SU-DHL-6 (cell line): ENCODE data around the gene RNF144A.

Experiments used
- H2AFZ ChIP-seq: fragments of 200-600 bp; sonication (generic); 2 replicates; pipeline ENCODE4 v1.6.1; 2014; ENCODE audit warnings: low read depth, mild to moderate bottlenecking, moderate library complexity, mixed read lengths, antibody characterized with exemption, low read length; ENCODE audit not compliant: severe bottlenecking
- H3F3A ChIP-seq: fragments of 200-600 bp; shearing (Covaris generic); 2 replicates; pipeline ENCODE4 v1.6.0; 2016; ENCODE audit warnings: antibody characterized with exemption, mild to moderate bottlenecking; ENCODE audit not compliant: insufficient read depth
- H3K27ac ChIP-seq: fragments of 200-600 bp; sonication (generic); 2 replicates; pipeline ENCODE4 v1.5.1; 2016; ENCODE audit warnings: low read depth, mild to moderate bottlenecking, low read length, moderate library complexity, mixed read lengths
- H3K27me3 ChIP-seq: fragments of 200-600 bp; sonication (generic), shearing (Covaris generic); 2 replicates; pipeline ENCODE4 v1.6.0; 2014; ENCODE audit warnings: mild to moderate bottlenecking, low read length
- H3K36me3 ChIP-seq: fragments of 200-600 bp; sonication (generic); 2 replicates; pipeline ENCODE4 v1.6.1; 2014; ENCODE audit warnings: mild to moderate bottlenecking, low read length, mixed read lengths
- H3K4me2 ChIP-seq: fragments of 300-600, 200-600 bp; shearing (Covaris generic), sonication (generic); 2 replicates; pipeline ENCODE4 v1.6.0; 2014; ENCODE audit warnings: low read length, low read depth, mild to moderate bottlenecking; ENCODE audit not compliant: poor library complexity, severe bottlenecking
- H3K4me3 ChIP-seq: fragments of 200-600 bp; sonication (generic); 2 replicates; pipeline ENCODE4 v1.5.1; 2014; ENCODE audit warnings: antibody characterized with exemption, low read length, mild to moderate bottlenecking, mixed read lengths; ENCODE audit not compliant: insufficient read depth, poor library complexity, severe bottlenecking
- H3K79me2 ChIP-seq: fragments of 200-600 bp; sonication (generic); 2 replicates; pipeline ENCODE4 v1.6.1; 2014; ENCODE audit warnings: mild to moderate bottlenecking, low read length, moderate library complexity; ENCODE audit not compliant: insufficient read depth
- H3K9ac ChIP-seq: fragments of 200-600 bp; sonication (generic); 2 replicates; pipeline ENCODE4 v1.7.0; 2014; ENCODE audit warnings: mild to moderate bottlenecking, low read length
- H3K9me2 ChIP-seq: fragments of 200-600 bp; sonication (generic); replicated peaks from 2 replicates; pipeline ENCODE4 v1.6.1; 2014; ENCODE audit warnings: low read length; ENCODE audit not compliant: insufficient read depth
- H3K9me3 ChIP-seq: fragments of 200-600 bp; sonication (generic); 2 replicates; pipeline ENCODE4 v1.6.1; 2014; ENCODE audit warnings: low read length, mixed read lengths; ENCODE audit not compliant: insufficient read depth
- H4K20me1 ChIP-seq: fragments of 200-600 bp; sonication (generic); 2 replicates; pipeline ENCODE4 v1.6.1; 2014; ENCODE audit warnings: low read depth, mild to moderate bottlenecking, antibody characterized with exemption, low read length, moderate library complexity, mixed read lengths
- EZH2phosphoT487 ChIP-seq: fragments of 200-600 bp; sonication (generic), shearing (Covaris generic); conservative IDR thresholded peaks from 2 replicates; pipeline ENCODE4 v1.6.1; 2018; ENCODE audit warnings: mild to moderate bottlenecking, antibody characterized with exemption, low read length, moderate library complexity, mixed read lengths
- TF ChIP-seq, protein P1 (sequence below): fragments of 200-600 bp; sonication (generic); IDR thresholded peaks from one replicate; pipeline ENCODE4 v1.5.1; 2017; ENCODE audit warnings: antibody characterized with exemption, mild to moderate bottlenecking, low read length, moderate library complexity; ENCODE audit not compliant: insufficient read depth, poor library complexity, severe bottlenecking

RNF144A gene

DNA sequence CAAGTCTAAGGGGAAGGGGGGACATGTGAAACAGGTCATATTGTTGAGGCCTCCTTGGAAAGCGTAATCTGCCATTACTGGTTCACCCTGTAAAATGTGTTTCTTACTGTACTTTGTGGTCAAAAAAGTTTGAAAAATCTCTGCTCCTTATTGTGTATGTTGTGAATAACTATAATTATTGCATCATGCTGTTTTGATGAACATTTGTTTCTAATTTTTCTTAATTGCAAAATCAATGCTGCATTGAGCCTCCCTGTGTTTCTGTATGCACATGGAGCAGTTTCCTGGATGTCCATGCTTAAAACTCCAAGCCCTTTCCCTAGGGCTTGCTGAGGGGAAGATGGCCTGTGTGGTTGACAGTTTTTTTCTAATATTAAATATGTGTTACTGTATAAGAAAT lies 158.6 kb downstream of the RNF144A start:
- Histone ChIP-seq H3K9me3 (no peaks in the 10 kb centered on the region), H3K4me3 (no peak overlapping the region), H3K27ac (no peak overlapping the region), H3K27me3 (no peaks in the 10 kb centered on the region), H3K9ac (no peak overlapping the region), H3K36me3 (no peaks in the 10 kb centered on the region), H3K79me2 (no peaks in the 10 kb centered on the region), H3K9me2 (no peaks in the 10 kb centered on the region), H3F3A (no peaks in the 10 kb centered on the region), H2AFZ (no peak overlapping the region), H3K4me2 (no peak overlapping the region), H4K20me1 (no peaks in the 10 kb centered on the region)
- TF ChIP-seq, protein P1, sequence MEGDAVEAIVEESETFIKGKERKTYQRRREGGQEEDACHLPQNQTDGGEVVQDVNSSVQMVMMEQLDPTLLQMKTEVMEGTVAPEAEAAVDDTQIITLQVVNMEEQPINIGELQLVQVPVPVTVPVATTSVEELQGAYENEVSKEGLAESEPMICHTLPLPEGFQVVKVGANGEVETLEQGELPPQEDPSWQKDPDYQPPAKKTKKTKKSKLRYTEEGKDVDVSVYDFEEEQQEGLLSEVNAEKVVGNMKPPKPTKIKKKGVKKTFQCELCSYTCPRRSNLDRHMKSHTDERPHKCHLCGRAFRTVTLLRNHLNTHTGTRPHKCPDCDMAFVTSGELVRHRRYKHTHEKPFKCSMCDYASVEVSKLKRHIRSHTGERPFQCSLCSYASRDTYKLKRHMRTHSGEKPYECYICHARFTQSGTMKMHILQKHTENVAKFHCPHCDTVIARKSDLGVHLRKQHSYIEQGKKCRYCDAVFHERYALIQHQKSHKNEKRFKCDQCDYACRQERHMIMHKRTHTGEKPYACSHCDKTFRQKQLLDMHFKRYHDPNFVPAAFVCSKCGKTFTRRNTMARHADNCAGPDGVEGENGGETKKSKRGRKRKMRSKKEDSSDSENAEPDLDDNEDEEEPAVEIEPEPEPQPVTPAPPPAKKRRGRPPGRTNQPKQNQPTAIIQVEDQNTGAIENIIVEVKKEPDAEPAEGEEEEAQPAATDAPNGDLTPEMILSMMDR, result no peak
- TF ChIP-seq EZH2phosphoT487, result no peak

DNA sequence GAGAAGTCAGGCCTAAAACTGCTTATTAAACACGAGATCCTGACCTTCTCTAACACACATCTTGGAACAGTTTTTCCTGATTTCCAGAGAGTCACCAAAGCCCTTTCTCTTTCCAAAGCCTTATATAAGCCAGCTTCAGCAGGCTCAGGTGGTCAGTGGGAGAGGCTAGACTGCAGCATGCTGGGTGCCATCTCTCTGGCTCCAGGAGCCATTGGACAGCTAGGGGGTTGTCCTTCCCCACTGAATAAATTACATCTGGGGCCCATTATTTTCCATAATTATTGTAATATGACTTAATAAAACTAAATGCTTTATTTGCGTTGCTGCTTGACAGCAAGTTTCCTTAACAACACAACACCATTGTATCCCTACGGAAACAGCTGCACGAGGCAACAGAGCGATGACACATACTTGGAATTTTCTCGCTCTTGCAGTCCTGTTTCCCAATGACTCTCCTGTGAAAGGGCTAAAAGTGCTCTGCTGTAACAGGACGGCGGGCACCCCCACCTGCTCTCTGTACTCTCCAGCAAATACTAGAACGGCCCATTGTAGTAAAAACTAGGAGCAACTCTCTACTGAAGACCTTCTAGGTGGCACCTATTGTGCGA lies 160.6 kb downstream of the RNF144A start:
- Histone ChIP-seq H3K27me3 (no peaks in the 10 kb centered on the region), H3K27ac (no peak overlapping the region), H3K4me2 (no peak overlapping the region), H2AFZ (no peak overlapping the region), H3K36me3 (no peaks in the 10 kb centered on the region), H4K20me1 (no peaks in the 10 kb centered on the region), H3F3A (no peaks in the 10 kb centered on the region), H3K9ac (no peak overlapping the region), H3K9me3 (no peaks in the 10 kb centered on the region), H3K4me3 (no peak overlapping the region), H3K9me2 (no peaks in the 10 kb centered on the region), H3K79me2 (no peaks in the 10 kb centered on the region)
- TF ChIP-seq, protein P1, result no peak
- no peak for TF ChIP-seq EZH2phosphoT487

DNA sequence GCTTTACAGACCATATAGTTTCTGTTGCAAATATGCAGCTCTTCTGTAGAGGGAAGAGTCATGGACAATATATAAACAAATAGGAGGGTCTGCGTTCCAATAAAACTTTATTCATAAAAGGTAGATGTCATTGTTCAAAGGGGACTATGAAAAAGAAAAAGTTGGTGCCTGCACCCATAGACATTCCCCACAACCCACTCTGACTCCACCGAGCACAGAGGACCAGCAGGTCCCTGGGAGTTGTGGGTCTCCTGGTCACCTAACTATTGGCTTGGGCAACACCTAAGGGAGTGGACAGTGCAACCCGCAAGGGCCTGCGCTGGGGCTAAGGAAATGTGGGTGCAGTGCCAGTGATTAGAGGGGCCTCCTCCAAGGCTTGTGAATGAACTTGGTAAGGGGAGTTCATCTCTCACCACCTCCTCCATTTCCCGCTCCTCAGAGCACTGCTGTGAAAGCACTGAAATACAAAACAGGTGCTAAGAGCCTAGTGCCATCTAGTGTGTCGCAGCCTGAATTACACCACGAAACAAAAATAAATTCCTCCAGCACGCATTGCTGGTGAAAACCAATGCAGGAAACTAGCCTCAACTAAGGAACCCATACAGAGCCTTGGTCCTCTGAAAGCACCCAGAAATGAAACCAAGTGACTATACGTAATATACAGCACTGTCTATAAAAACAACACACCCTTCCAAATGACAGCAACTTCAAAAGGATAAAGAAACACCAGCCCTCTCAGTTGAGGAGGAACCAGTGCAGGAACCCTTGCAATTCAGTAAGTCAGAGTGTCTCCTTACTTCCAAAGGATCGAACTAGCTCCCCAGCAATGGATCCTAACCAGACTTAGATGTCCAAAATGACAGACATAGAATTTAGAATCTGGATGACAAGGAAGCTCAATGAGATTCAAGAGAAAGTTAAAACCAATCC lies 166.6 kb downstream of the RNF144A start:
- Histone ChIP-seq H3K79me2 (no peaks in the 10 kb centered on the region), H3K9ac (no peak overlapping the region), H3K27me3 (no peaks in the 10 kb centered on the region), H3K27ac (no peak overlapping the region), H3K4me3 (no peak overlapping the region), H3F3A (no peaks in the 10 kb centered on the region), H3K4me2 (no peak overlapping the region), H3K36me3 (no peaks in the 10 kb centered on the region), H2AFZ (peak overlapping the region; percentile 73), H4K20me1 (no peaks in the 10 kb centered on the region), H3K9me3 (no peaks in the 10 kb centered on the region), H3K9me2 (no peaks in the 10 kb centered on the region)
- TF ChIP-seq, protein P1, result peak; percentile 66
- no peak for TF ChIP-seq EZH2phosphoT487
